ENCODE results near the gene RFX3.

The RFX3 gene

GRCh38 chr9:3471883-3472282 is 53.9 kb downstream of the RFX3 start:
- WGBS (ENCODE audit: insufficient coverage): no CpG with 5 or more reads among the region's 3 CpGs
- Histone ChIP-seq H3K4me1 (ENCODE audit: control extremely low read depth in 1 of 4, control insufficient read depth in 4 of 4, insufficient read depth in 4 of 4, low read length in 3 of 4) (peaks cover 6 to 14% (median 10%) of the 10 kb centered on the region in 4 experiments), H3K4me3 (ENCODE audit: control insufficient read depth in 1 of 7, extremely low read depth in 1 of 7, insufficient read depth in 4 of 7, low read depth in 2 of 7, low read length in 6 of 7) (no peak overlapping the region), H3K27ac (ENCODE audit: insufficient read depth in 1 of 2, low read depth in 1 of 2, low read length in 2 of 2, poor library complexity in 1 of 2, severe bottlenecking in 2 of 2) (no peak overlapping the region), H3K36me3 (ENCODE audit: control insufficient read depth in 4 of 4, insufficient read depth in 4 of 4, low read length in 3 of 4) (no peaks in the 10 kb centered on the region), H3K9me3 (ENCODE audit: control extremely low read depth in 1 of 5, control insufficient read depth in 4 of 5, insufficient read depth in 2 of 5, low read depth in 1 of 5, low read length in 4 of 5) (no peaks in the 10 kb centered on the region), H3K27me3 (replicated peaks in 2 of 5; ENCODE audit: control insufficient read depth in 4 of 5, insufficient read depth in 5 of 5, low read length in 4 of 5) (no peaks in the 10 kb centered on the region)
- peak in 1 of 3 donors; percentile 34 for DNase-seq
- ChIA-PET CTCF (no interaction called here), POLR2A (no interaction called here)

DNA sequence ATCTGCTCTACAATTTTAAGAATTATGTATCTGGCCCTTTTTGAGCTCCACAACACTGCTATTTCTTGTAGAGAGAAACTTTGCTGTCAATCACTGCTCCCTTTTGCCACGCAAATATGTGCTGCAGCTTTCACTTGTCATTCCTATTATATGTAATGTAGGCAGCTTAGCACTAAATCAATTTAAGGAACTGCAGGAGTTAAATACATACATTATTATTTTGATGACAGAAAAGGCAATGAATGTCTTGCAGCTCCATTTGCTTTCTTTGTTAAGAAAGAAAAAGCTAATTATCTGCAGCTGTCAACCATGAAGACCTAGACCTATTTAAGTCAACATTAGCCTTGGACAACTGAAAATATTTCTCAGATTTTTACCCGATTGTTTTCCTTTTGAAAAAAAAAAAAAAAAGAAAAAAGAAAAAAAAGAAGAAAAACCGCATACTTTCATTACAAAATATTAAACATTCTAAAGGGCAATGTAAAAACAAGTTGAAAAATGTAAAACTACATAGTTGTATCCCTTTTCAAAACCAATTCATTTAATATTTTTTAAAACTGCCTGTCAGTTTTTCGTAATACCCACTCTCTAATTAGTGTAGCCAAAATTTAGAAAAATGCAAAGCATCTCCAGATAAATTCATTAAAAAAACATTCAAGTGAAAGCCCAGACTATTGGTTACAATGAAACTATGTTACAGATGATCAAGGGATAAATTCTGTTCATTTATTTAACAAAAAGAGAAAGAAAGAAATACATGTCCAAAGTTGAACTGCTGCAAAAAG is 57.2 kb downstream of the RFX3 start:
- H3K9me3 ChIP-seq (ENCODE audit: control extremely low read depth in 1 of 5, control insufficient read depth in 4 of 5, insufficient read depth in 2 of 5, low read depth in 1 of 5, low read length in 4 of 5): no peaks in the 10 kb centered on the region
- ChIA-PET CTCF (interaction anchor here (0.7 to 1.9 kb wide), 8 partner anchors 9 to 263 kb away, joined by 3 to 9 read pairs (median 4); no protein-coding TSS in a partner anchor), POLR2A (interaction anchor here (1.1 kb wide), 1 partner anchor 58 kb away, joined by 5 read pairs; the partner anchor contains the start of gene RFX3)
- no peaks in the 10 kb centered on the region for H3K27me3 ChIP-seq (replicated peaks in 2 of 5; ENCODE audit: control insufficient read depth in 4 of 5, insufficient read depth in 5 of 5, low read length in 4 of 5)
- H3K27ac ChIP-seq (ENCODE audit: insufficient read depth in 1 of 2, low read depth in 1 of 2, low read length in 2 of 2, poor library complexity in 1 of 2, severe bottlenecking in 2 of 2): no peak overlapping the region
- peaks cover 3 to 9% (median 7%) of the 10 kb centered on the region in 4 experiments for H3K4me1 ChIP-seq (ENCODE audit: control extremely low read depth in 1 of 4, control insufficient read depth in 4 of 4, insufficient read depth in 4 of 4, low read length in 3 of 4)
- no peak overlapping the region for H3K4me3 ChIP-seq (ENCODE audit: control insufficient read depth in 1 of 7, extremely low read depth in 1 of 7, insufficient read depth in 4 of 7, low read depth in 2 of 7, low read length in 6 of 7)
- no peaks in the 10 kb centered on the region for H3K36me3 ChIP-seq (ENCODE audit: control insufficient read depth in 4 of 4, insufficient read depth in 4 of 4, low read length in 3 of 4)
- WGBS (ENCODE audit: insufficient coverage): 100% methylated on average over 1 of the region's 4 CpGs
- DNase-seq: no peak

GRCh38 chr9:3467593-3468219 is 58.1 kb downstream of the RFX3 start:
- Histone ChIP-seq H3K27me3 (replicated peaks in 2 of 5; ENCODE audit: control insufficient read depth in 4 of 5, insufficient read depth in 5 of 5, low read length in 4 of 5) (no peaks in the 10 kb centered on the region), H3K36me3 (ENCODE audit: control insufficient read depth in 4 of 4, insufficient read depth in 4 of 4, low read length in 3 of 4) (no peaks in the 10 kb centered on the region), H3K4me1 (ENCODE audit: control extremely low read depth in 1 of 4, control insufficient read depth in 4 of 4, insufficient read depth in 4 of 4, low read length in 3 of 4) (peaks cover 0 to under 1% (median 0%) of the 10 kb centered on the region in 4 experiments), H3K4me3 (ENCODE audit: control insufficient read depth in 1 of 7, extremely low read depth in 1 of 7, insufficient read depth in 4 of 7, low read depth in 2 of 7, low read length in 6 of 7) (no peak overlapping the region), H3K27ac (ENCODE audit: insufficient read depth in 1 of 2, low read depth in 1 of 2, low read length in 2 of 2, poor library complexity in 1 of 2, severe bottlenecking in 2 of 2) (no peak overlapping the region), H3K9me3 (ENCODE audit: control extremely low read depth in 1 of 5, control insufficient read depth in 4 of 5, insufficient read depth in 2 of 5, low read depth in 1 of 5, low read length in 4 of 5) (no peaks in the 10 kb centered on the region)
- CTCF ChIA-PET: interaction anchor here (0.6 to 1.9 kb wide), 20 partner anchors 10 to 771 kb away, joined by 3 to 9 read pairs (median 3); no protein-coding TSS in a partner anchor
- POLR2A ChIA-PET: interaction anchor here (1.1 kb wide), 1 partner anchor 58 kb away, joined by 5 read pairs; the partner anchor contains the start of gene RFX3
- no CpG with 5 or more reads among the region's 4 CpGs for WGBS (ENCODE audit: insufficient coverage)
- peak; percentile 62 to 75 (median 73) for DNase-seq

GRCh38 chr9:3464033-3464638 is 61.7 kb downstream of the RFX3 start:
- ChIA-PET POLR2A (no interaction called here), CTCF (interaction anchor here (0.7 to 1.5 kb wide), 2 partner anchors 11 to 64 kb away, joined by 3 to 4 read pairs; no protein-coding TSS in a partner anchor)
- Histone ChIP-seq H3K36me3 (ENCODE audit: control insufficient read depth in 4 of 4, insufficient read depth in 4 of 4, low read length in 3 of 4) (no peaks in the 10 kb centered on the region), H3K27me3 (replicated peaks in 2 of 5; ENCODE audit: control insufficient read depth in 4 of 5, insufficient read depth in 5 of 5, low read length in 4 of 5) (no peaks in the 10 kb centered on the region), H3K4me3 (ENCODE audit: control insufficient read depth in 1 of 7, extremely low read depth in 1 of 7, insufficient read depth in 4 of 7, low read depth in 2 of 7, low read length in 6 of 7) (no peak overlapping the region), H3K4me1 (ENCODE audit: control extremely low read depth in 1 of 4, control insufficient read depth in 4 of 4, insufficient read depth in 4 of 4, low read length in 3 of 4) (no peaks in the 10 kb centered on the region), H3K27ac (ENCODE audit: insufficient read depth in 1 of 2, low read depth in 1 of 2, low read length in 2 of 2, poor library complexity in 1 of 2, severe bottlenecking in 2 of 2) (no peak overlapping the region), H3K9me3 (ENCODE audit: control extremely low read depth in 1 of 5, control insufficient read depth in 4 of 5, insufficient read depth in 2 of 5, low read depth in 1 of 5, low read length in 4 of 5) (peaks cover 0 to 1% (median 0%) of the 10 kb centered on the region in 5 experiments)
- 90% methylated on average over 2 of the region's 6 CpGs for WGBS (ENCODE audit: insufficient coverage)
- DNase-seq: no peak

DNA sequence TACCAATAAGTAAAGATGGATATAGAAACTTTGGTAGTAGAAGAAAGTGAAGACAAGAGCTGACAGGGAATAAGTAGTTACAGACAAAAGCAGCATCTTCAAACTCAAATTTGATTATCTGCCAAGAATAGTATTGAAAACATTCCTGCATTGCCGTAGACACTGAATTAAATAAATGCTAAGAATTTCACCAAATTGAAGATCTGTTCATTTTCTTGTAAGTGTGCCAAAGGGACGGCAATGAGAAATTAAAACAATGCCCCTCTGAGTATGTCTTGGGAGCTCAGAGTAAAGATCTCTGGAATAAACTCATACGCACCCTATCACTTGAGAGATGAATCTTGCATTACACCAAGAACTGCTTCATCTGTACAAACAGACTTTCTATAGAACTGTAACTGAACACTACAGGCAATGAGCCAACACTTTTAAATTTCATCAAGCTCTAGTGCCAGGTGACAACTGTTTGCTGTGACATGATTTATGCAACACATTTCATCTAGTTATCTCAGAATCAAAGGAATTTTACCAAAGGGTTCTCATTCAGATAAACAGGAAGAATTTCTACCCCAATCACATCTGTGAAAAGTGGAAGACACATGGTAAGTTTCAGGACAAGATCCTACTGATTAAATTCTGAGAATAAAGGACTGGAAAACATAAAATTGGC is 66.9 kb downstream of the RFX3 start:
- no peaks in the 10 kb centered on the region for H3K36me3 ChIP-seq (ENCODE audit: control insufficient read depth in 4 of 4, insufficient read depth in 4 of 4, low read length in 3 of 4)
- ChIA-PET CTCF (no interaction called here), POLR2A (interaction anchor here (0.6 kb wide), 1 partner anchor 12 kb away, joined by 3 read pairs; no protein-coding TSS in a partner anchor)
- peaks cover 0 to 6% (median 4%) of the 10 kb centered on the region in 4 experiments for H3K4me1 ChIP-seq (ENCODE audit: control extremely low read depth in 1 of 4, control insufficient read depth in 4 of 4, insufficient read depth in 4 of 4, low read length in 3 of 4)
- no peak overlapping the region for H3K4me3 ChIP-seq (ENCODE audit: control insufficient read depth in 1 of 7, extremely low read depth in 1 of 7, insufficient read depth in 4 of 7, low read depth in 2 of 7, low read length in 6 of 7)
- no peak overlapping the region for H3K27ac ChIP-seq (ENCODE audit: insufficient read depth in 1 of 2, low read depth in 1 of 2, low read length in 2 of 2, poor library complexity in 1 of 2, severe bottlenecking in 2 of 2)
- no peak for DNase-seq
- H3K27me3 ChIP-seq (replicated peaks in 2 of 5; ENCODE audit: control insufficient read depth in 4 of 5, insufficient read depth in 5 of 5, low read length in 4 of 5): no peaks in the 10 kb centered on the region
- H3K9me3 ChIP-seq (ENCODE audit: control extremely low read depth in 1 of 5, control insufficient read depth in 4 of 5, insufficient read depth in 2 of 5, low read depth in 1 of 5, low read length in 4 of 5): peaks cover 0 to 1% (median 0%) of the 10 kb centered on the region in 5 experiments
- 100% methylated on average over 3 of the region's 3 CpGs for WGBS (ENCODE audit: insufficient coverage)

- no peaks in the 10 kb centered on the region for H3K9me3 ChIP-seq (ENCODE audit: control extremely low read depth in 1 of 5, control insufficient read depth in 4 of 5, insufficient read depth in 2 of 5, low read depth in 1 of 5, low read length in 4 of 5)
- ChIA-PET CTCF (interaction anchor here (1.3 kb wide), 1 partner anchor 10 kb away, joined by 4 read pairs; no protein-coding TSS in a partner anchor), POLR2A (no interaction called here)
- no peaks in the 10 kb centered on the region for H3K27me3 ChIP-seq (replicated peaks in 2 of 5; ENCODE audit: control insufficient read depth in 4 of 5, insufficient read depth in 5 of 5, low read length in 4 of 5)
- H3K4me3 ChIP-seq (ENCODE audit: control insufficient read depth in 1 of 7, extremely low read depth in 1 of 7, insufficient read depth in 4 of 7, low read depth in 2 of 7, low read length in 6 of 7): no peak overlapping the region
- H3K27ac ChIP-seq (ENCODE audit: insufficient read depth in 1 of 2, low read depth in 1 of 2, low read length in 2 of 2, poor library complexity in 1 of 2, severe bottlenecking in 2 of 2): no peak overlapping the region
- peak in 2 of 3 donors; percentile 28 to 29 for DNase-seq
- H3K4me1 ChIP-seq (ENCODE audit: control extremely low read depth in 1 of 4, control insufficient read depth in 4 of 4, insufficient read depth in 4 of 4, low read length in 3 of 4): peaks cover 0 to 6% (median 4%) of the 10 kb centered on the region in 4 experiments
- no peaks in the 10 kb centered on the region for H3K36me3 ChIP-seq (ENCODE audit: control insufficient read depth in 4 of 4, insufficient read depth in 4 of 4, low read length in 3 of 4)
These were observed 68.6 kb downstream of the RFX3 start for GRCh38 chr9:3457175-3457574.

All from common myeloid progenitor, CD34-positive (primary cell).